HG03565 (cell line): ENCODE measurements around the gene DDB1.
A peak's percentile ranks its signal among the peaks of the same experiment; 100 is the strongest.

ENCODE experiments used
- ATAC-seq: cut with Tn5 transposase; IDR thresholded peaks from one replicate; pipeline ENCODE4 v1.9.1; 2021; ENCODE audit warnings: mild to moderate bottlenecking, moderate library complexity; ENCODE audit not compliant: unreplicated experiment

DDB1 gene

DNA sequence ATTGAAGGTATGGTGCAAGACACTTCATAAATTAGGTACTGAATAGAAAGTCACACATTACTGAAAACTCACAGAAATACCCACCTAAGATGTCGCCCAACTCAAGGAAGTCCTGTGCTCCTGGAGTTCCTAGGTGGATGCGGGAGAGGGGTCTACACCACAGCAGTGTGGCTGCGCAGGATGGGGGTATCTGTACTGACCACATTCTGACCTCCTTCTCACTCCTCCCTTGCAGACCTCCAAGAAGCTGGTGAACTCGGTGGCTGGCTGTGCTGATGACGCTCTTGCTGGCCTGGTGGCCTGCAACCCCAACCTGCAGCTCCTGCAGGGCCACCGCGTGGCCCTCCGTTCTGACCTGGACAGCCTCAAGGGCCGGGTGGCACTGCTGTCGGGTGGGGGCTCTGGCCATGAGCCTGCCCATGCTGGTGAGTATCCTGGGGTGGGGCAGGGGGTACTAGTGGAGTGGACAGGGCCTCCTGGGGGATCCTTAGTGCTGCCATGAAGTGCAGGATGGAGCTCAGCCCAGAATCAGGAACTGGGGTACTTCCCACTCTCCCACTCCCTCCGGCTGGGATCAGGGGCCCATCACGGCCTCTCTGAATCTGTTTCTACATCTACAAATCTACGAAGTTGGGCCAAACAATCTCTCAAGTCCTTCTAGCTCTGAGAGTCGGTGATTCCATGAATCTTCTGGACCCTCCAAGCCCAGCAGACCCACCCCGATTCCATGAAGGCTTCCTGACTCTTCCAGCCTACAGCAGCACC, 5.0 kb upstream of the DDB1 start:
- ATAC-seq = no peak

DNA sequence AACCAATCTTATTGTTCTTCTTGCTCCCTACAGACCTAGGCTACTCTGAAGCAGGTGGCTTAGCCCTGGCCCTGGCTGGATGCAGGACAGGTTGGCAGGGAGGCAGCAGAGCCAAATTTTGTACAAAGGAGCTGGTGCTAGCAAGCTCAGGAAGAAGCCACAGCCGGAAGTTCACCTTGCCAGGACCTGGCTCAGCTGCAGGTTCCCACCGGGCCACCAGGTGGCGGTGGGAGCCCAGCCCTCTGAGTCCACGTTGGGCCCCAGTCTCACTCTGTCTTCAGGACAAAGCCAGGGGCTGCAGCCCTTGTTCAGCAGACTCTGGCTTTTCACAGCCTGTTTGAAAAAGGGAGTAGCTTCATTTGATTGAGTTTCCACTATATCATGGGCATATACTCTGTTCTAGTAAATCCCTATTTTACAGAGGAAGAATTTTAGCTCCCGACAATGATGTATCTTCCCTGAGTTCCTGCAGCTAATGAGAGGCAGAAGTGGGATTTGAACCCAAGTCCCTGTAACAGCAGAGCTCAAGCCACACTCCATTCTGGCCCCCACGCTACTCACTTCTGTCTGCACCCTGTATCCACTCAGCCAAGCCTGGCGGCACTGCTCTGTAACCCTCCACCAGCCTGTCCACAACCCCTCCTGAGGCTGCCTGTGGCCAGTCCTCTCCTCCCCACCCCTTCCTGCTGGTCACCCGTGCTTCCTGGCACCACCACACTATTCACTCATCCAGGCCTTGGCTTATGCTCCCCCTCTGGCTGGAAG, 3.4 kb upstream of the DDB1 start:
- ATAC-seq = peak; percentile 39

DNA sequence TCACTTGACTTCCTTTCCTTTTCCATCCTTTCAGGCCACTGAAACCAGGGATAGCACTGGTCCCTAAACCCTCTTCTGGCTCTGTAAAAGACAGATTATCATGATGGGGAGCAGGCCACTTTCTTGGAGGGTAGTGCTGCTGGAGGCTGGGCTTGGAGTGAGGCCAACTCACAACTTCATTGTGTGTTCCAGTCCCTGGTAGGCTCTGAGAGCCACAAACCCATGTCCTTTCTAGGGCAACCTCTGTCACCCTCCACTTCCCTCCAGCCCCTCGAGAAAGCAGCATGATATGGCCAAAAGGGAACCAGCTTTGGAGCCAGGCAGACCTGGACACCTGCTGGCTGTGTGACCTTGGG, 2.4 kb upstream of the DDB1 start:
- ATAC-seq = no peak

DNA sequence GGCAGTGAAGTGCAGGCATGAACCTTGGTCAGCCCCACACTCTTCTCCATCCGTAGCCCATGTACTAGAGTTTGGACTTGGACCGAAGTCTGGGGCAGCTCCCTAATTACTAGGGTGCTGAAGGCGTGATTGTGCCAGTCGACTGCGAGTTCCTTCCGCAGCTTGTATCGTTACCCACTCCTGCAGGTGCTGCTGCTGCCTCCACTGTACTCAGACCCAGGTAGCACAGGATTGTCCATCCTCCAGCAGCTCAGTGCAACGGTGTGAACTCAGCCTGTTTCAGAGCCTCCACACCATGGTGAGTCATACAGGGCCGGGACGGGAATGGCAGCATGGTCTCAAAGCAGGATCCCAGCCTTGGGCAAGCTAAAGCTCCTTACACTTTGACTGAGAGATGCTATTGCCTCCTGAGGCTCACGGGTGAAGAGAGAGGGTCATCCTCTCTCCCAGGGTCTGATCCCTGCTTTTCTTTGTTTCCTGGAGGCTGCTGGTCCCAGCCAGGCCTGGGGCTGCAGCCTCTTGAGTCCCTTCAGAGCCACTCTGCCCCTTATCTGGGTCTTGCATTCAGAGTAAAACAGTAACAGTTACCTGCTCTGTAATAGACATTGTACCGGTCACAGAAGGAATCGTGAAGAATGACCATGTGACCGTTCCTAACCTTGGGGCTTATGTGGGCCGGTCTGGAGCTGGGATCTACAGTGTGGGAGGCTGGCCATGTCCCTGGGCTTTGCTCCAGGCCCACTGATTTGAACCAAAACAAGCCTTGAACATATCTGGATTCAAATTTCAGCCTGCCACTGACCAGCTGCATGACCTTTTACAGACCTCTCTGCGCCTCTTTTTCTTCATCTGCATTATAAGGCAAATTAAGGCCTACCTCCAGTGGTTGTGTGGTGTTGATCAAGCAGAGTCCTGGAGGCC, 1.8 kb upstream of the DDB1 start:
- no peak for ATAC-seq

DNA sequence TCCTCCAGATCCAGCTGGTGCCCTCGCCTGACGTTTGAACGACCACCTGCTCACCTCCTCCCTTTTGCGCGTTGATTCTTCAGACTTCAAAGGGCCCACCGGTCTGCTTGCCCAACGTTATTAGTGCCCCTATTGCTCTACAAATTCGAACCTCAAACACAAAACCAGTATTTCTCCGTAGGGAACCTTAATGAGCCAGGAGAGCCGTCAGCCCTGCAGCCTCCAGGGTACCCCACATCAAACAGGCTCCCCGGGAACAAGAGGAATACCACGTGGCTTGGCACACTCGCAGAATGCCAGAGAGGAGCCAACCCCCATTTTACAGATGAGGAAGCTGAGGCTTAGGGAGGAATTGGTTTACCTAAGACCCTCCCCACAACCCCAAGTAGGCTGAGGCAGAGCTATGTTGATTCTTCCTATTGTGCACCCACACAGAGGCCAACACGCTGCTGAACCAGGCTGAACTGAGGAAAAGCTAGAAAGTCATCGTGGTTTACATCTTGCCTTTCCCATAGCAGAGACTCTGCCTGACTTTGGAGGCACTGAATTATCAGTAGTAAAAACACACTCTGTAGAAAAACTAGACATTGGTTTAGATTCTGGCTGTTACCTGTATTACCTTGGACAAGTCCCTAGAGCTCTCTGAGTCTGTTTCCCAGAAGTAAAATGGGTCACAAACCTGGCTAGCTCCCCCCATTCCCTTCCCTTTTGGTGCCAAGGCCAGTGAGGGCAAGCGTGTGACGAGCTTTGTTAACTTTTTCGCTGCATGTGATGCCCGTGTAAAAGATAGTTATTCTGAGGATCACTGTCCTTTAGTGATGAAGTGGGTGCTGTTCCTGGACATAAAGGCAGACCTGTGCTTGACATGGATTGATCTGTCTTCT, 887 bp upstream of the DDB1 start:
- ATAC-seq = no peak

DNA sequence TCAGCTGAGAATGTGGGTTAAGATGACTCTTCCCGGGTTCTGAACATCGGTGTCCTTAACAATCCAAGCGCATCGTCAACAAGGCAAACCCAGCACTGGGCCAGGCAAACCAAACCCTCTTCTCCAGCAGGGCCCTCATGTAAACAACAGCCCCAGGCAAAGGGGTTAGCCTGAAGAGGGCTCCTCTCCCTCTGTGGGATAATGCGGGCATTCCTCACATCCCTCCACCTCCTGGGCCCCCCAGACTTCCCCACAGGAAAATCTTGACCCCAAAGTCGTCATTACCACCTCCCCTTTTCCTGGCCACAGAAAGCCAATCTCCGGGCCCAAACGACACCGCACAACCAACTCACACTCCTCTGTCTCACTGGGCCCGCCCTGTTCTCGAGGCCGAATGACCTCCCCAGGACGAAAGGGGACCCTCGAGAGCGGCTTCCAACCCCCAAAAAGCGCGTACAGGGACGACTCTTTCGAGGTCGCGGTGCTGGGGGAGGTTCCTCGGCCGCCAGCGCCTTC, 566 bp downstream of the DDB1 start:
- no peak for ATAC-seq

DNA sequence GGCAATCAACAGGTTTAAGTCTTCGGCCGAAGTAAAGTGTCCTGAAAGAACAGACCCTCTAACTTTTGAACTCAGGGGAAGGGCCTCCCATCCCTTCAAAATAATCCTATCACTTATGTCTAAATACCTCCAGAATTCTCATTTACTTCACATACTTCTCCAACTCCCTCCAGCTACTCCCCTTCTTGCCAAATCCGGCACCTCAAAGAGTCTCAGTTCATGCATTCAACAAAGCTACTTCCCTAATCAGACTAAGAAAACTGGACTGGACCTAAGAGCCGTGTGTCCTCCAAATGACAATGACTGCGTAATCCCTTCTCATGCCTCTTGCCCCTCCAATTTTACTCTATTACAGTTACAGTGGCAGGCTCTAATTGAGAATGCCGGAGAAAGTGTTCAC, 1.3 kb downstream of the DDB1 start:
- no peak for ATAC-seq

DNA sequence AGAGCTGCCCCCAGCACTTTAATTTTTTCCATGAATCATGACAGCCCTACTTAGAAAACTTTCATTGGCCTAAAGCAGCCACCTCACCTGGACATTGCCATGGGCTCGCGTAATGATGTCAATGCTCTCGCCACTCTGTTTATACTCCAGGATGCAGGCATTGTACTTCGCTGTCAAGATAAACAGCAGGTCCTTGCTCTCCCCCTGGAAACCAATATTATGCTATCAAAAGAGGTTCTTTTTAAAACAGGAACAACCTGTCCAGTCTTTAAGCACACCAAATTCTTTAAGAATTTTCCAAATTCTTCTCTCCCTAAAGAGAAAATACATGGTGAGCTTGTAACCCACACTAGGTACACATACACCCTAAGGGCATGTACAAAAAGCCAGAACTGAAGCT, 3.0 kb downstream of the DDB1 start:
- ATAC-seq = no peak

DNA sequence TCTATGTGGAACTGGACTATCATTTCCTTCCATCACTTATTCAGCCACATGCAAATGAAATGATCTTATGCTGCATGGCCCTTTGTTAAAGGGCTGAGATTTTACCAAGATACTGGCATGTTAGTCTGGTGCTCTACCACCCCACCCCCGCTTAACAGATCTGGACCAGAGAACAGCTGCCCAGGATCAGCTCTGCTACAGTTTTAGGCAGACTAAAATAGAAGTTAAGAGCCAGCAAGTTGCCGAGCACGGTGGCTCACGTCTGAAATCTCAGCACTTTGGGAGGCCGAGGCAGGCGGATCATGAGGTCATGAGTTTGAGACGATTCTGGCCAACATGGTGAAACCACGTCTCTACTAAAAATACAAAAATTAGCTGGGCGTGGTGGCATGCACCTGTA, 4.6 kb downstream of the DDB1 start:
- no peak for ATAC-seq

DNA sequence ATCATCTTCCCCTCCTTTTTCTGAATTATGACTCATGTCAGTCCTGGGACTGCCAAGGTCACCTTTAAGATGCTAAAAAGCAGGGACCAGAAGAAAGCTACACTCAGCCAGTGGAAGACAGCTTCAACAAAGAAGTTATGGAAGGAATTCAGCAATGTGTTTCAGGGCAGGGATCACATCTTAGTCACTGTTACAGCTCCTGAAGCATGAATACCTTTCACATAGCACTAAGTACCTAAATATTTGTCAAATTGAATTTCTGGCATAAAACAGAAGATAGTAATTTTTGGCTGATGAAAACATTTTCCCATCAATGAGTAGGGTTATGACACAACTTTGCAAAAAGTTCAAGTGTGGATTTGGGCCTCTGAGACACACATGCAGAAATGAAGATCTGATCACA, 5.2 kb downstream of the DDB1 start:
- no peak for ATAC-seq

DNA sequence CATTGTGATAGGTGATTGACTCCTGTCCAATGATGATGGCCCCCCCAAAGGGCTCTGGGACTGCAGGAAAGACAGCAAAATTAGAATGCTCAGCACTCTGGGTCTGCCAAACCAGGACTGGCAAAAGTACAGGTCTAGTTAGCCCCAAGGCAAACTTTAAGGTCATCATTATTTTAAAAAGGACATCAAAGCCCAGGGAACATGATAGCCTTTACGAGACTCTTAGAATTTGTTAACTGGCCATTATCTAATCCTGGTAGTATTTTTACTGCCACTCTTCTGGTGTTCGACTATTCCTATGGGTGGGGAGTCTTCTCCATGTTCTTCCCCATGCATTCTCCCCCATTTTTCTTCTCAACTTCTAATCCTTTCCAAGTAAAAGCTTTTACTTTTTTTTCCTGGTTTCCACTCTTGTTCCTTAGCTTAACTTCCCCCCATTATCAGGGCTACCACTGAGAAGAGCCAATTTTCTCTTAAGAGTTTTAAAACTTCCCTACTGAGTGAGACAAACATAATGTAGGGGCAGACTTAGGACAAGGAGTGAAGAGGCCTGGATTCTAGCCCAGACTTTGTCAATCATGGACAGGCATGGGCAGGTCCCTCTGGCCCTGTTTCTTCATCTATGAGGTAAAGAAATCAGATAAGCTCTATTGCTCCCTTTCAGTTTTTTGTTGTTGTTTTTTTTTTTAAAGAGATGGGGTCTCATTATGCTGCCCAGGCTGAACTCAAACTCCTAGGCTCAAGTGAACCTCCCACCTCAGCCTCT, 7.1 kb downstream of the DDB1 start:
- ATAC-seq = no peak

DNA sequence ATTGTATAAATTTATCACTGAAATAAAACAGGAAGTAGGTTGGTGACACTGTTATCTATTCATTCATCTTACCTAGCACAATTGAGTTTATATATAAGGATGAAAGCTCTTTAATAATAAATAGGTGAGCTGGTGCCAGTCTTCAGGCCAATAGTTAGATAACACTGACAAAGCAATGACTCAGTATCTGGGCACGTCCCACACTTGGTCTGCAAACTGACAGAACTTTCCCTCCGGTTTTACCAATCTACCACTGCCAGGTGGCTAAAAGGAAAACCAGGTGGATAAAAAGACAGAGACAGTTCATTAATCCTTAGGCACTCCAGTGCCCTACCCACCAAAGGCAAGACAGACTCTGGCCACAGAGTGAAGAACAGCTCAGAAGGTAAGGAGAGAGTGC, 17.6 kb downstream of the DDB1 start:
- ATAC-seq = no peak

DNA sequence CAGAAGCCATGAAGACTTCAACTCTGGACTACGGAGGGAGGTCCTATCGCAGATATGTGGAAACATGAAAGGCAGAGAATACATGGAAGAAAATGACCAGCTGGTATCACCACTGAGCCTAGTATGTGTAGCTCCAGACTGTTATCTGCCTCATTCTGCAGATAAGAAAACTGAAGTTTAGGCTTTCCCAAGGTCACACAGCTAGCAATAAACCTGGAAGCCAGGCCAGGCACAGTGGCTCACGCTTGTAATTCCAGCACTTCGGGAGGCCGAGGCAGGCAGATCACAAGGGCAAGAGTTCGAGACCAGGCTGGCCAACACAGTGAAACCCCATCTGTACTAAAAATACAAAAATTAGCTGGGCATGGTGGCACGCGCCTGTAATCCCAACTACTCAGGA, 22.2 kb downstream of the DDB1 start:
- ATAC-seq = no peak

DNA sequence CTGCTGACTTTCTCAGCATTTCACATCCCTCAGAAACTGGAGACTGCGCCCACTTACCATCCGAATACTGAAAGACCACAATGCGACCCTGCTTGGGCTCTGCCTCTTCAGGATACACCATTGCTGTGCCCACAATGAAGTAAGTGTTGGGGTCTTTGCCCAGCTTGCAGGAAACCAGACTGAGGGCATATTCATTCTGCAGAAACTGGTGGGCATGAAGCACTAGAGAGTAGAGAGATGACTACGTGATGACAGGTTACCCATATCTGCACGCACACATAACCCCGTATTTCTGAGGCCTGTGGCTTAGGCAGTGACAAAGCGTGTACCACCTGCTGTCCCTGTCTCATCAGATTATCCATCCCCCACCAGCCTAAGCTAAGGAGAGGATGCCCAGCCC, 23.2 kb downstream of the DDB1 start:
- no peak for ATAC-seq

DNA sequence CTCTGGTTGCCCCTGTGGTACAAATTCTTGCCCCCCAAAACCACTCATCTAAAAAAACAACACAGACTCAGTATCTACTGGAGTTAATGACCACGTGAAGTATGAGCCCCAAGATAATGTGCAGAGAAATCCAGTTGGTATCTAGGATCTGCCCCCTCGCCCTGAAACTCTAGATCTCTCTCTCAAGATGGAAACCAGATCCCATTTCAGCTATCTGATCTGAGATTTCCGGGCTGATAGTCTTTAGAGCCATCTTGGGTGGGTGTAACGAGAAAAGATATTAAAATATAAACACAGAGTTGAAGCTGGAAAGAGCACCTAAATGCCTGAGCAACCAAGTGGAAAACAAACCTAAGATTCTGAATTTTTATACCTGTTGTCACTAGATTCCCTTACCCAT, 23.8 kb downstream of the DDB1 start:
- ATAC-seq = no peak

DNA sequence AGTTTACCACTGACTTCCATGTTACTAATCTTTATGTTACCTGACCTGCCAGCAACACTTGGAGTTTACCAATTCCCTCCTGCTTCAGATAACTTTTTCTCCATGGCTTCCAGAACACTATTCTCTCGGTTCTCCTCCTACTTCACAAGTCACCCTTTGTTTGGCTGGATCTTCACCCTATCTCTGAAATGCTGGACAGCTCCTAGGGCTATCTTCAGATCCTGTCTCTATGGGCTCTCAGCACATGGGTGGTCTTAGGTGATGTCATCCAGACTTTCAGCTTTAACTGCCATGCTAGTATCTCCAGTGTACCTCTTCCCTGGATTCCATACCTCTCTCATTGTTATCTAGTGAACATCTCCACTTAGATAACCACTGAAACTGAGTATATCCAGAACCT, 25.6 kb downstream of the DDB1 start:
- ATAC-seq = no peak

DNA sequence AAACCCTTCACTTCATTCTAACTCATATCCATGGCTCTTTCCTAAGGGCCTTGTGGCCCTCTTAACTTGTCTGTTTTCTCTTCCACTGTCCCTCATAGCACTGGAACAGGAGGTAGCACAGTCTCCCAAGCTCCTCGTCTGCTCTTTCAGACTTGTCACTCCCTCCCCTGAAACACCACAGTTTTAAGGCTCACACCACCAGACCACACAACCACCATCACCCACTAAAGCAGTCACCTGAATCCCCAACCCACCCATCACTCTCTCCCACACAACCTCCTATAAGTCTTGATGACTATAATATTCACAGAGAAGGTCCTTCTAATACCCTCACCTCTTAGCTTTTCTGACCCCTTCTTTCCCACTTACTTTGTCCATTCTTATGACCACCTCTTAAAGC, 26.7 kb downstream of the DDB1 start:
- ATAC-seq = no peak

DNA sequence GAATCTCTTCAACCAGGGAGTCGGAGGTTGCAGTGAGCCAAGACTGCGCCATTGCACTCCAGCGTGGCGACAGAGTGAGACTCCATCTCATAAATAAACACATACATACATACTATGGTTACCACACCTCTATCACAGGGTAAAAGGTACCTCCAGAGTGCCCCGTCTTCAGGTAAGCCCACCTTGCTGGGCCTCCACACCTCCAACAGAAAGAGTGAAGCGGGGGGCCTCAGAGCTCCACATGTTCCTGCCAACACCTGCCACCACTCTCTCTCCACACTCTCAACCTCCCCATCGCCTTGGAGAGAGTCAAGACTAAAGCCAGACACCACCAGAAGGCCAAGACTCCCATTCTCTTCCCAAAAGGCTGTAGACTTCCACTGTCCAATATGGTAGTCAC, 27.5 kb downstream of the DDB1 start:
- no peak for ATAC-seq

DNA sequence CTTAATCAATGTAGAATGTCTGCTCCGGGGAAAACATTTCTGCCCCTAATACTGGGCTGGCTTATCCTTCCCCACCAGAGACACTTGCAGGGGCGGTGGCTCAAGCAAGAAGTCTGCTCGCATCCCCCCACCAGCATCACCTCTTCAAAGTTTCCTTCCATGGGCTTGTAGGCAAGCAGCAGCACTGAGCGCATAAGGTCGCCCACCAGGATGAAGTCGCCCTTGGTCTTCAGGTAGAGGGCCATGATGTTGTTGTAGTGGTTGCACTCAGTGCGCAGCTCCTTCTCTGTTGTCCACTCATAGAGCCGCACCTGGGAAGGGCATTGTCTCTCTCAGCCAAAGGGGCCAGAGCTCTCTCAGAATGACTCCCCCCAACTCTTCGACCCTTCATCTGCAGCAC, 29.2 kb downstream of the DDB1 start:
- no peak for ATAC-seq

DNA sequence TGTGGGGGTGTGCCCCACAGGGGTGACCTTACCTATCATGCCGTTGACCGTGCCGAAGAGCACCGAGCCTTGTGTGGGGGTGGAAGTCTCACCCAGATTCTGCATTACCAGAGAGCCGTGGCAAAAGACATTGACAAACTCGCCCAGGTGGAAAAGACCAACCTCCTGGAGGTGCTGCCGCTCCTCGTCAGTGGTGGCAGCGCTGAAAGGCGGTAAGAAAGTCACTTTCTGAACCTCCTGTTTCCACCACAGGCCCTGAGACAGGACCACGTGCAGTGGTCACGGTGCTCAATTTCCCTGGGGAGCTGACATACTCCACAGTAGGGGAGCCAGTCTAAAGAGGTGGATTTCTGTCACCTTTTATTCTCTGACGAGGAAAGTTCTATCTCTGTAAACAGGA, 30.4 kb downstream of the DDB1 start:
- ATAC-seq = no peak
